Right lobe of liver (tissue), 6 donors: ENCODE measurements around the gene NANOG. TPM values are rescaled to one million over a fixed set of nuclear protein-coding genes. Genes with fewer than 3 reads are reported as not detected.
"Not testable (repeated sequence)": the region's sequence is repeated elsewhere in the genome, so short reads cannot be mapped to it uniquely, and the experiment has no call there.

Experiments used
- ATAC-seq, 4 donors: fragments of 200-7000 bp; cut with Tn5 transposase; one replicate each; pipeline ENCODE4 v1.9.1; 2020; ENCODE audit warnings: mild to moderate bottlenecking in 4 of 4, moderate library complexity in 4 of 4
- DNase-seq, 3 donors: peaks; one replicate each; pipeline ENCODE4 v3.0.0-alpha.2; 2020
- H3K27ac ChIP-seq, 3 donors: fragments of 200-600 bp; one replicate each; pipeline ENCODE4 v1.8.0; 2022
- H3K27me3 ChIP-seq, 2 donors: fragments of 200-600 bp; one replicate each; pipeline ENCODE4 v1.8.0; 2022
- H3K36me3 ChIP-seq, 4 donors: fragments of 200-600 bp; sonication (generic) in 1 of 4; one replicate each; pipeline versions ENCODE4 v1.5.1 to v1.8.0; 2017 to 2022; ENCODE audit warnings: control low read depth in 1 of 4
- H3K4me1 ChIP-seq, 4 donors: fragments of 200-600 bp; sonication (generic) in 1 of 4; one replicate each; pipeline versions ENCODE4 v1.5.1 to v1.8.0; 2017 to 2022; ENCODE audit warnings: control low read depth in 1 of 4
- H3K4me3 ChIP-seq, 3 donors: fragments of 200-600 bp; one replicate each; pipeline ENCODE4 v1.8.0; 2022
- H3K9me3 ChIP-seq, 4 donors: fragments of 200-600 bp; sonication (generic) in 1 of 4; one replicate each; pipeline versions ENCODE4 v1.5.1 to v1.8.0; 2017 to 2022; ENCODE audit warnings: control low read depth in 1 of 4
- CTCF ChIP-seq, 4 donors: fragments of 200-600 bp in 3 of 4; fragments of 450-650 bp in 1 of 4; IDR thresholded peaks; one replicate each; pipeline versions ENCODE4 v1.5.1 to v1.8.0; 2016 to 2022; ENCODE audit warnings: antibody characterized with exemption in 4 of 4, mild to moderate bottlenecking in 2 of 4
- POLR2A ChIP-seq: fragments of 450-650 bp; IDR thresholded peaks from one replicate; pipeline ENCODE4 v1.6.1; 2017; ENCODE audit warnings: antibody characterized with exemption, mild to moderate bottlenecking
- WGBS: methylation state at CpG from one replicate; pipeline ENCODE4 v1.1.6; 2018; ENCODE audit warnings: low coverage, low lambda C conversion rate; ENCODE audit not compliant: insufficient coverage; ENCODE audit errors: missing lambda C conversion rate; 5-methylcytosine and 5-hydroxymethylcytosine counted together
- intact Hi-C, 2 donors: fragments of 100-400 bp; cut with DNase I; formaldehyde crosslinking; loops; one replicate each; pipeline versions ENCODE4 v1.11.2 to v1.14.1; 2022
- total RNA-seq, 6 experiments: library from RNA; depleted of rRNA in 2 of 6; stranded (reverse); fragments of >200 nt in 2 of 6; fragmentation: NEBNext Ultra II Directional in 3 of 6; extraction: Animal tissue kit (Norgen Biotek cat#: 25700) in 3 of 6; gene quantifications; one replicate each; pipeline versions ENCODE4 v1.1.0 to v1.2.4, GENCODE V29; 2016 to 2023
- donor health status: DM: no; HTN: yes; CAD: no.
- donor health status: DM: no; HTN: no; CAD: no.
- donor health status: DM: no; HTN: no; CAD: no.
- donor health status: DM: no; HTN: yes; CAD: no.
- donor health status: DM: no; HTN: yes; CAD: no.

The NANOG gene
- total RNA-seq, 6 experiments from 2014 or later: 0.06 to 0.46 (median 0.28) TPM; not detected in 3

GRCh38 chr12:7769999-7770398, 19.2 kb upstream of the NANOG start:
- TF ChIP-seq POLR2A (no peak), CTCF (IDR thresholded peaks at IDR 0.05) (no peak)
- Histone ChIP-seq H3K4me1 (no peaks in the 10 kb centered on the region), H3K4me3 (no peak overlapping the region), H3K27me3 (no peaks in the 10 kb centered on the region), H3K9me3 (no peaks in the 10 kb centered on the region), H3K36me3 (no peaks in the 10 kb centered on the region), H3K27ac (no peak overlapping the region)
- ATAC-seq: no peak
- 51% methylated on average over 3 of the region's 3 CpGs for WGBS
- no peak for DNase-seq
- intact Hi-C loops: no loop called here

GRCh38 chr12:7781274-7781673, 7.9 kb upstream of the NANOG start:
- intact Hi-C loops: no loop called here
- no peak overlapping the region for H3K4me3 ChIP-seq
- H3K9me3 ChIP-seq: no peaks in the 10 kb centered on the region
- WGBS: 63% methylated on average over 3 of the region's 3 CpGs
- no peak for TF ChIP-seq POLR2A
- no peak for TF ChIP-seq CTCF (IDR thresholded peaks at IDR 0.05)
- DNase-seq: no peak
- no peak overlapping the region for H3K27ac ChIP-seq
- H3K36me3 ChIP-seq: no peaks in the 10 kb centered on the region
- ATAC-seq: no peak
- no peaks in the 10 kb centered on the region for H3K4me1 ChIP-seq
- no peaks in the 10 kb centered on the region for H3K27me3 ChIP-seq

- ATAC-seq (no peak), DNase-seq (no peak)
- Histone ChIP-seq H3K27me3 (no peaks in the 10 kb centered on the region), H3K4me1 (no peaks in the 10 kb centered on the region), H3K9me3 (no peaks in the 10 kb centered on the region), H3K4me3 (no peak overlapping the region), H3K36me3 (no peaks in the 10 kb centered on the region), H3K27ac (no peak overlapping the region)
- 89% methylated on average over 6 of the region's 6 CpGs for WGBS
- TF ChIP-seq POLR2A (no peak), CTCF (IDR thresholded peaks at IDR 0.05) (no peak)
- intact Hi-C loops: no loop called here
Measured at GRCh38 chr12:7782055-7782454, 7.1 kb upstream of the NANOG start.

GRCh38 chr12:7783433-7783832, 5.8 kb upstream of the NANOG start:
- H3K36me3 ChIP-seq, DNase-seq, H3K4me3 ChIP-seq, H3K27me3 ChIP-seq, H3K4me1 ChIP-seq, H3K9me3 ChIP-seq, H3K27ac ChIP-seq, intact Hi-C loops, ATAC-seq: not testable (repeated sequence)
- WGBS: 83% methylated on average over 8 of the region's 9 CpGs

- 22% methylated on average over 2 of the region's 2 CpGs for WGBS
- no peaks in the 10 kb centered on the region for H3K9me3 ChIP-seq
- ATAC-seq: no peak
- no peaks in the 10 kb centered on the region for H3K4me1 ChIP-seq
- H3K27ac ChIP-seq: no peak overlapping the region
- H3K4me3 ChIP-seq: no peak overlapping the region
- DNase-seq: no peak
- no peaks in the 10 kb centered on the region for H3K36me3 ChIP-seq
- TF ChIP-seq POLR2A: no peak
- no peak for TF ChIP-seq CTCF (IDR thresholded peaks at IDR 0.05)
- intact Hi-C loops: no loop called here
- H3K27me3 ChIP-seq: no peaks in the 10 kb centered on the region
Measured at GRCh38 chr12:7784701-7785100, 4.5 kb upstream of the NANOG start.
